Activated T-cell treated with anti-CD3 and anti-CD28 coated beads for 4 hours (primary cell): Measurements from ENCODE around the gene UBE2Q1.
"Not testable (repeated sequence)": the region's sequence is repeated elsewhere in the genome, so short reads cannot be mapped to it uniquely, and the experiment has no call there.

Experiments
- DNase-seq: peaks from one replicate; pipeline ENCODE4 v3.0.0-alpha.2; 2020

UBE2Q1 gene

GRCh38 chr1:154549202-154549770 is 9.2 kb downstream of the UBE2Q1 start:
- DNase-seq, result no peak

GRCh38 chr1:154548028-154548427 is 10.4 kb downstream of the UBE2Q1 start:
- DNase-seq, result no peak

GRCh38 chr1:154547105-154547732 is 11.2 kb downstream of the UBE2Q1 start:
- DNase-seq, result no peak

GRCh38 chr1:154546264-154547063 is 12.0 kb downstream of the UBE2Q1 start:
- DNase-seq, result peak; percentile 21

GRCh38 chr1:154541231-154541630 is 17.2 kb downstream of the UBE2Q1 start:
- no peak for DNase-seq

GRCh38 chr1:154539486-154540483 is 18.7 kb downstream of the UBE2Q1 start:
- DNase-seq, result no peak

GRCh38 chr1:154536570-154536969 is 21.9 kb downstream of the UBE2Q1 start:
- no peak for DNase-seq

DNA sequence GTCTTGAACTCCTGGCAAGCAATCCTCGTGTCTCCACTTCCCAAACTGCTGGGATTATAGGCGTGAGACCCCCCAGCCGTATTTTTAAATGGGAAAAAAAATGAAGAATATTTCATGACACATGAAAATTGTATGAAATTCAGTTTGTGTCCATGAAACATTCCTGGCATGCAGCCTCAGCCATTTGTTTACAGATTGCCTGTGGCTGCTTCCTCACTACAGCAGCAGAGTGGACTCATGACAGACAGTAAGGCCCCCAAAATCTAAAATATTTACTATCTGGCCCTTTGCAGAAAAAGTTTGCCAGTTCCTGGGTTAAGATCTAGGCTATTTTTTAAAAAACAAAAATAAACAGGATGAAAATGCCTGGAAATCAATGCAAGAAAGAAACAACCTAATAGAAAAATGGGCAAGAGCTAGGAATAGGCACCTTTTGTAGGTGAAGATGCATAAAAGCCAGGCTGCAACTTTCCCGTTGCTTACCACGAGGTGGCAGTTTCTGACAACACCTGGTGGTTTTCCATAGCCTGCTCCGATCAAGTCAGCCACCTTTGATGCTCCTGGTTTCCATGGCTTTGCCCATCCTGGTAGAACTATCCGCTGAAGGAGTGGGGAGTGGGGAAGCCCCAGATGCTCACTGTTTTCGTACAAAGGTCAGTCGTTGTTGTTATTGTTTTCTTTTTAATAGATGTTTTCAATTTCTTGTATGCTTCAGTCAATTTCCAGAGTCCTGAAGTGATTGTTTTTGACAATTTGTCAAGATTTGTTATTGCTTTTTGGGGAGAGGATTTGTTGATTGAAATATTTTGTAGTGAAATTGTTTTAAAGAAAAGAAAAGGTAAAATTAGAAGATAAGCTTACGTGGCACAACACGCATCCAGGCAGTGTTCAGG is 24.3 kb downstream of the UBE2Q1 start:
- no peak for DNase-seq

GRCh38 chr1:154531950-154532349 is 26.5 kb downstream of the UBE2Q1 start:
- not testable (repeated sequence) for DNase-seq

DNA sequence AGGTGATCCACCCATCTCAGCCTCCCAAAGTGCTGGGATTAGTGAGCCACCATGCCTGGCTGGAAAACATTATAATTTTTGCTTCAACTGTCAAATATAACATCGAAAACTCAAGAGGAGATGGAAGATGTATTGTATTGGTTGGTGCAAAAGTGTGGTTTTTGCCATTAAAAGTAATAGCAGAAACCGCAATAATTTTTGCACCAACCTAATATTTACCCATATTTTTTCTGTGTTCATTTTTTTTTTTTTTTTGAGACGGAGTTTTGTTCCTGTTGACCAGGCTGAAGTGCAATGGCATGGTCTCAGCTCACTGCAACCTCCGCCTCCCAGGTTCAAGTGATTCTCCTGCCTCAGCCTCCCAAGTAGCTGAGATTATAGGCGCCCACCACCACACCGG is 29.2 kb downstream of the UBE2Q1 start:
- no peak for DNase-seq

- no peak for DNase-seq
Observed at GRCh38 chr1:154527192-154527591, 31.3 kb downstream of the UBE2Q1 start.

DNA sequence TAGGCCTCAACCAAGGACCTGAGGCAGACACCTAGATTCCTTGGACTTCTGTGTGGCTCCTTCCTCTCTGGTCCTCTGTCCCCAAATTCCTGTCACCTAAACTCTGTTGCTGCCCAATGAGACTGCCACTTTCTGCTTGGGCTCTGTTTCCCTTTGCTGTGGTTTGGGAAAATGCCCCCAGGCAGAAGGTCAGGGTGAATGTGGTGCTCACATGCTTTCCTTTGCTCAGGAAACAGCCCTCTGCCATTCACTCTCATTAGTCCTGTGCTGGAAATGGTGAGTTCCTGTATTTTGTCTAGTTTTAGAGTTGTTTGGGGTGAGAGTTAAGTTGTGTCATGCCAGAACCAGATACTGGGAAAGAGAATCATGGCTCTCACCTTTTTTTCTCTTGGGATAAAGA is 33.6 kb downstream of the UBE2Q1 start:
- no peak for DNase-seq

- no peak for DNase-seq
Observed at GRCh38 chr1:154521695-154522094, 36.8 kb downstream of the UBE2Q1 start.

GRCh38 chr1:154520333-154520732 is 38.1 kb downstream of the UBE2Q1 start:
- no peak for DNase-seq

GRCh38 chr1:154519591-154519991 is 38.9 kb downstream of the UBE2Q1 start:
- no peak for DNase-seq

DNA sequence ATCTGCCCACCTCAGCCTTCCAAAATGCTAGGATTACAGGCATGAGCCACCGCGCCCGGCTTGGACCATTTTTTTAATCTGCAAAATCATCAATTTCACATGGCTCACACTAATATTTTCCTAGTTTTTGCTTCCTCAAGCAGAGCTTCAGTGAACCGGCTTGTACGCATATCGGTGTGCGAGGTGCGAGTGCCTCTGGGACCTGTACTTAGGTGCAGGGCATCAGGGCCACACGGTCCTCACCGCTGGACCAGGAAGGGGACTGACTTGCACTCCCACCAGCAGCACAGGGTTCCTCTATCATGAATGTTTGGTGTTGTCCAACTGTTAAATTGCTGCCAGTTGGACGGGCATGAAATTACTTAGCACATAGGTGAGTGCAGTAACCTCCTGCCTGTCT is 40.8 kb downstream of the UBE2Q1 start:
- DNase-seq, result no peak

DNA sequence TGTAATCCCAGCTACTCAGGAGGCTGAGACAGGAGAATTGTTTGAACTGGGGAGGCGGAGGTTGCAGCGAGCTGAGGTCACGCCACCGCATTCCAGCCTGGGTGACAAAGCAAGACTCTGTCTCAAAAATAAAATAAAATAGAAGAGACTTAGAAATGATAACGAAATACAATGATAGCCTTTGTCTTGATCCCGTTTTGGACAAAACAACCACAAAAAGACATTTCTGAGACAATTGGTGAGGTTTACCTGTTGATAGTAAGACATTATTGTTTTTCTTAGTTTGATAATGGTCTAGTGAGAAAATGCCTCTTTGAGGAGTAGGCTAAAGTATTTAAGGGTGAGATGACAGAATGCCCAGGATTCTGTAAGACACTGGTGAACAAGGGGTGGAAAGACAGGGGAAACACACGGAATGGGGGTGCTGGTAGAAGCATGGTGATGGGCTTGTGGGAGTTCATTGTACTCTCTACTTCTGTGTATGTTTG is 44.4 kb downstream of the UBE2Q1 start:
- no peak for DNase-seq

GRCh38 chr1:154512760-154513159 is 45.7 kb downstream of the UBE2Q1 start:
- DNase-seq, result no peak

DNA sequence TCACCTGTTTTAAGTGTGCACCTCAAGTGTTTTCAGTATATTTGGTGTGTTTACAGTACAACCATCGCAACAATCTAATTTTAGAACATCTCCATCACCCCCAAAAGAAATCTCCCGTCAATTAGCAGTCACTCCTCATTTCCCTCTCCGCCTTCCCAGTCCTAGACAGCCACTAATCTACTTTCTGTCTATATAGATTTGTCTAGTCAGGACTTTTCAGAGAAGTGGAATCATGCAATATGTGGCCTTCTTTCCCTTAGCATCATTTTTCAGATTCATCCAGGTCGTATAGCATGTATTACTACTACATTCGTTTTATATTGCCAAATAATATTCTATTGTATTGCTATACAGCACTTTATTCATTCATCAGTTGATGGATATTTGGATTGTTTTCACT is 54.6 kb downstream of the UBE2Q1 start:
- DNase-seq, result no peak

- no peak for DNase-seq
Observed at GRCh38 chr1:154502744-154503115, 55.7 kb downstream of the UBE2Q1 start.

DNA sequence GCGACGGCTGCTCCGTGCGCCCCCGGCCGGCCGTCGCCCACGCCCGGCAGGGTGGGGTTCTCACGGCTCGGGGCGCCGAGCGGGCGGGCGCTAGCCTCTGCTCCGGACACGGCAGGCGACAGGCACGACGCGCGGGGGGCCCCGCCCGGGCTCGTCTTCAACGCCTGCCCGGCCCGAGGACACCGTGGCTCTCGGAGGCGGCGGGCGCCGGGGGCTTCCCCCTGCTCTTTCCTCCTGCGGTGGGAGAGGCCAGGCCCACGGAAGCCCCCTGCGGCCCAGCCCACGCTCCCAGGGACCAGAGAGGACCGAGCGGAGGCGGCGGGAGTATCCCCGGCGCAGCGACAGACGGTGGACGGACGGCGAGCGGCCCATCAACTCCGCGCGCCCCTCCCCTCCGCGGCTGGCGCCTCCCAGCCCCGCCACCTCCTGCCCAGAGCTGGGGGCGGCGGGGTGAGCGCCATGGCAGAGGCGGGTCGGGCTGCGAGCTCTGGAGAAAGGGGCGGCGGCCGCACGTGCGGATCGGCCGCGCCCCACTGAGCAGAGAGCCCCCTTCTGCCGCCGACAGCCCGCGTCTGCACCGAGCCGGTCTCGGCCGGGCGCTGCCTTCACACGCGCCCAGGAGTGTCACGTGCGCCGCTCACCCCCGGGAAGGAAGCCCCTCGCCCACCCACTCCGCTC is 56.3 kb downstream of the UBE2Q1 start, which contains the start of the genes SHE and TDRD10:
SHE (minus strand) TSS at position 347 of the 678 bp plus-strand sequence. CDS start 386 bp downstream, outside the sequence.
TDRD10 (plus strand) TSS at position 154 of the 678 bp plus-strand sequence. CDS start 4,685 bp downstream, outside the sequence.
- no peak for DNase-seq
